Amniotic stem cell (primary cell): ENCODE results near the gene UBE2QL1.

Source experiments
- DNase-seq: peaks from one replicate; lab custom pipeline; 2025; lab: John Stamatoyannopoulos, UW

UBE2QL1 gene

DNA sequence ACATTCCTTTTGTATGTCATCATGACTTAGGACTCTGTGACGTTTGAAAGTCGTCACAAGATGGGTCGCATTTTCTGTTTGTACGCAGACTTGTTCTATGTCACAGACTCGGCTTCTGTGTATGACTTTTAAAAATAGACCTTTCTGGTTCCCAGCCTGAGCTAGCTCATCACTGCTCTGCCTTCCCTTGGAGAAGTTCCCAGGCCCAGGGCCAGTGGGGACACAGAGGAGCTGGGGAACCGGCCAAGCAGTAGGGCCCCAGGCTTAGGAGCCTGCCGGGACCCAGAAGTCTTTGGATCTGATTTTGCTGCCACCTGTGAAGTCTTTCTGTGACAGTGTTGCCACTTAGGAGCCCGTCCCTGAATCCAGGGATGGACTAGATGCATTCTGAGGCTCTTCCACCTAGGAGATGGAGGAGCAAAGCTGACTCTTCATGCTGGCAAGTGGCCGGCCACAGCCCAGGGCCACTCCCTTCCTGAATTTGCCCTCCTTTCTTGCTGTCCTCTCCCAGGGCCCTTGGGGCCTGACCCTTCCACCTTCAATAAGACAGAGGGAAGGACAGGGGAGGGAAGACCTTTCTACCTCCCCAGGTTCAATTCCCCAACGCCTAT is 18.1 kb upstream of the UBE2QL1 start:
- DNase-seq = no peak

DNA sequence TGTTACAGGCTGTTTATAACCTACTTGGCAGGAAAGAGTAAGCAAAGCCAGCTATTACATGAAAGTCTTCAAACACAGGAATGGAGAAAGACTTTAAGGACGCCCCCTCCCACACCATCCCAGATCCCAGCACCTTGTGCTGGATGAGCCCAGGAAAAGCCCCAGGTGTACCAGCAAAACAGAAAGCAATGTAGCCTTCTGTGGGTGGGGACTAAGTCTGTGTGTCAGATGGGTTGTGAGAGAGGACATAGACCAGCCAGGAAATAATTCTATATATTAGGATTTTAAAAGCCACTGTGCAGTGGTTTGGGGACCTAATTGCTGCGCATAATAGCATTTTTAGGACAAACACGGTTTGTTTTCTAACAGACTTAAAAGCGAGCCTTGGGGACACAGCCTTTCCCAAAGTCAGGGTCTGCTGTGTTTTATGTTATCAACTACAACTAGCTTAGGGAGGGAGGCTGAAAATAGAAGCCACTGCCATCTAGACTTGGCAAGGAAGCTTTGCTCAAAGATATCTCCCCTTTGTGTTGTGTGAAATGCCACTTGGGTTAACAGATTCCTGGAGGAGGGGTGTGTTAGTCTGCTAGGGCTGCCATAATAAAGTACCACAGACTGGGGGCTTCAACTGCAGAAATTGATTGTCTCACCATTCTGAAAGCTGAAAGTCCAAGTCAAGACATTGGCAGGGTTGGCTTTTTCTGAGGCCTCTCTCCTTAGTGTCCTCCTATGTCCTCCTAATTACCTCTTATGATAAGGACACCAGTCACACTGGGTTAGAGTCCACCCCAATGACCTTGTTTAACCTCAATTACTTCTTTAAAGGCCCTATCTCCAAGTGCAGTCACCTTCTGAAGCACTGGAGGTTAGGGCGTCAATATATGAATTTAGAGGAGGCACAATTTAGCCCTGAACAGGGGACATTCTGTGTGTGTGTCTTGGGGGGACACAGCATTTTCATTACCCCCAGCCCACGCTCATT is 17.2 kb upstream of the UBE2QL1 start:
- no peak for DNase-seq

DNA sequence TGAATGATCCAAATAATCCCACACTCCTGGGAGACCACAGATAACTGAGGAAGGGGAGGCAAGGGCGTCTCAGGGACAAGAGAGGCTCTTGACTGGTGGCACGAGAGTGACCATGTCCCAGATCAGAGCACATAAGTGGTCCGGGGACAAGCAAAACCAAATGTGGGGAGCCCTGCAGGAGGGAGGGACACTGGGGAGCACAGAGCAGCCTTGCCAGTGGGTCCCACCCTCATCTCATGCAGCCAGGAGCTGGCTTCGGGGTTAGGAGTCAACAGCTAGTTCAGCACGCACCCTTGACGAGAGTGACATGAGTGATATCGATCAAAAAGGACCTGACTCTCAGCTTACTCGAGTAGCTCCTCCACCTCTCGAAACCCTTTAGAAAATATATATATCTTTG is 16.5 kb upstream of the UBE2QL1 start:
- DNase-seq = no peak

DNA sequence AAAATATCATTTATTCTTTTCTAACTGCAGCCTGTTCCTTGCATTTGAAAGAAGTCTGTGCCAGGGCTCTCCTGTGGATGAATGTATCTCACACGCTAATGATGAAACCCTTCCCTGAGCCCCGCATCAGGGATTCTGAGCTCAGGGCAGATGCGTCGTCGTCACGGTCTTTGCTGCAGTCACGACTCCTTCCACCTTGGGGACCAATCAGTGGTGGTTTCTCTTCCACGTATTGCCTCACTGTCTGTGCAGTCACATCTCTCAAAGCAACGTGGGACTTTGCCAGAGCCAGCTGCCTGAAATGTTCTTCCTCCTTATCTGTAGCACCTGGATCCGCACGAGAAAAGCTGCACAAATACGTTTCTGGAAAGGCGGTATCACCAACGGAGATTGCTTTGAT is 13.9 kb upstream of the UBE2QL1 start:
- DNase-seq = no peak

DNA sequence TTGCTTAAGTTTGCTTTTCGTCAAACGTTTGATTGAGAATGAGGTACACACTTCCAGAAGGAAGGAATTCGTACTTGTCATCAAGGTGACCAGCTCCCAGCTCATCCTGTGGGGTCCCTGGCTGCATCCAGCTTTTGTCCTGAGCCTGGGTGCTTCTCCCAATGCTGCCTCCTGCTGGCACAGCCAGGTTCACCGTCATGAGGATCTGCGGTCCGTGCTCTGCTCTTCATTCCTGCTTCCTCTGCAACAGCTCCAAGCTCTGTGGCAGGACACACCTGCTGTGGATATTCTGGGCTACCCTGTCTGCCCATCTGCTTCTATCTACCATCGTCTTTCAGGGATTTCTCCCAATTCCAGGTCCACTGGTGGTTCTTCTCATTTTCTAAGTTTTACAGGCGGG is 13.3 kb upstream of the UBE2QL1 start:
- no peak for DNase-seq

DNA sequence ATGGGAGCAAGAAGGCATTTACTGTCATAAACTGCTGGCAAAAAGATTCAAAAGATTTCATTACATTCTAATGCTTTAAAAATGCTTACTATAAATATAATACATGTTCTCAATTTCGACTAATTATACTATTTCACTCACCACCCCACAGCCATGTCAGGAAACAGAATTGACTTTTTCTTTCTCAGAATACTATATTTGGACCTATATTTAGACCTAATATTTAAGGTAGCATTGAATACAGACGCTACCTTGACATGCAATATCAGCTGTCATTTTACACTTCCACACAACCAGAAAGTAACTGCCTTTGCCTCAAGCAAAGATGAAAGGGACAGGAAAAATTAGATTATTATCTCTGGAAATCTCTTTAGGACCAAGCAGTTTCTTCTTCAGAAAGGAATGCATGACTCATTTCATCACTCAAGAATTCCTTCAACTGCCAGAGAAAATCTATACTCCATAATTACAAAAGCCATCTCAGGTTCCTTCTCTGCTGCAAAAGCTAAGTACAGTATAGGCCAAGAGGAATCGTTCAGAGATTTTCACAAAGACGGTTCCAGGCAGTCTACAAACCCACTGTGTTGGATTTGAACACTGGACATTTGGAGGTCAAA is 11.8 kb upstream of the UBE2QL1 start:
- no peak for DNase-seq

DNA sequence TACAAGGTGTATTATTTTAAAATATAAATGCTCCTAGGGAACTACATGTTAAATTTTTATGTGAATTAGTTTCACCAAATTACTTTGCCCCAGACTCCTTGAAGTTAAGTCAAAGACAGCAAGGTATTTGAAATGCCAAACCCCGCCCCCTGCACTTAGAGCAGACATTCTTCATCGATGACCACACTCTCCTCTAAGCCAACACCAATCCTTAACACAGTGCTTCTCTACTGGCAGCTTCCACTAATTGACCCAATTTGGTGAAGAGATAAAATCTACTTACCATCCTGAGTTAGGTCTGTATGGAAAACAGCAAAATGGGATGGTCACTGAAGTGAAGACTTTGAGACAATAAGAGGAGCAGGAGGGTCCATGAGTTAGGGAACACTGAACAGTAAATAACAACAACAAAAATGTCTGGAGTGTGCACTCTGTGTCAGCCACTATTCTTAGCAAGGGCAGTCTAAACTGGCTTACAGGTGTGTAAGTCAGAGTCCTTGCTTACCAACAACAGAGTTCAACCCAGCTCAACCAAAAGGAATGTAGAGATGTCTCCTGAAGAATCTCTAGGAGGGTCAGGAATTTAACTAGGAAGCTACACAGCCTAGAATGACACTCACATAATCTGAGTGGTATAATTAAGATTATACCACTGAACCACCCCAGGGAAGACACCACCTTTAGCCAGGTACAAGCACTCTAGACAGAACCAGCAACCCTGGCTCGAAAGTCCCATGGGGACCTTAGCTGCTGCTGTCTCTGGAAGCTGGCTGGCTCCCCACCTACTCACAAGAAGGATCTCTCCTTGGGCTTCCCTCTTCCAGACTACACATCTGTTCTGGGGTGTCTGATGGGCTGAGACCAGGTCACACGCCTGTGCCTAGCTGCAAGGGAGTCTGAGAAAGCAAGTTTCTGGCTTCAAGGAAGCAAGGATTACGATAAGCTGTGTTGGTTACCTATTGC is 8.8 kb upstream of the UBE2QL1 start:
- no peak for DNase-seq

DNA sequence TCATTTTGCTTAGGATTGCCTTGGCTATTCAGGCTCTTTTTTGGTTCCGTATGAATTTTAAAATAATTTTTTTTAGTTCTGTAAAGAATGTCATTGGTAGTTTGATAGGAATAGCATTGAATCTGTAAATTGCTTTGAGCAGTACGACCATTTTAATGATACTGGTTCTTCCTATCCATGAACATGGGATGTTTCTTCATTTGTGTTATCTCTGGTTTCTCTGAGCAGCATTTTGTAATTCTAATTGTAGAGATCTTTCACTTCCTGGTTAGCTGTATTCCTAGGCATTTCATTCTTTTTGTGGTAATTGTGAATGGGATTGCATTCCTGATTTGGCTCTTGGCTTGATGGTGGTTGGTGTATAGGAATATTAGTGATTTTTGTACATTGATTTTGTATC is 6.3 kb upstream of the UBE2QL1 start:
- no peak for DNase-seq

DNA sequence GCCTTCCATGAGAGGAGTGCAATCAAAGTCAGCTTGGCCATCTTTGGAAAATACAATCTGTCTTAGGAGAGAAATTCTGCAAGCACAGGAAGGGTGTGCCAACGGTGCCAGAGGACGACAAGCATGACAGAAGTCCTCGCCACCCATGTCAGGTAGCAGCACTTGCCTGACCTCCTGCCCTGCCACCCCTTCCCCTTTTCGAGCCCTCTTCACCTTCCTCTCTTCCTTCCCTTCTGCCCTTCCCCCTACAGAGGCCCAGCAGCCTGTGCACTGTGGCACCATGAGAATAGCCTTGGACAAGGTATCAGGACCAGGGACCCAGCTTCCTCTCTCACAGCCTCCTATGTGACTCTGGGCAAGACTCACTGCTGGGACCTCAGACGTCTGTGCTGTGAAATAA is 5.3 kb upstream of the UBE2QL1 start:
- DNase-seq = no peak

DNA sequence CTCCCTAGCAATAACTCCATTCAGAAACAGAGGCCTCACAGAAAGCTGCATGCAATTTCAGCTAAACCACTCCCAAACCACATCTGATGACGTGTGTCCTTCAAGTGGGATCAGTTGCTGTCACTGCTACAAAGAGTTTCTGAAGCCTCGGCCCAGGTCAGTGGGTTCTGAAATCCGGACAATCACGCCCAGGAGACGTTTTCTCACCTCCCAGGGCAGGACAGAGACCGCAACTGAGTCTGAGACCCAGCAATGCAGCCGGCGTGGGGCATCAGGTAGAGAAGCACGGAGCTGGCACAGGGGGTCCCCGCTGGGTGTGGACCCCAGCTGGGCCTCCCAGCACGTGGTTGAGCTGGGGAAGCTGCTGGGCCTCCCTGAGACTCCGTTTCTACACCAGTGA is 2.6 kb upstream of the UBE2QL1 start:
- no peak for DNase-seq

DNA sequence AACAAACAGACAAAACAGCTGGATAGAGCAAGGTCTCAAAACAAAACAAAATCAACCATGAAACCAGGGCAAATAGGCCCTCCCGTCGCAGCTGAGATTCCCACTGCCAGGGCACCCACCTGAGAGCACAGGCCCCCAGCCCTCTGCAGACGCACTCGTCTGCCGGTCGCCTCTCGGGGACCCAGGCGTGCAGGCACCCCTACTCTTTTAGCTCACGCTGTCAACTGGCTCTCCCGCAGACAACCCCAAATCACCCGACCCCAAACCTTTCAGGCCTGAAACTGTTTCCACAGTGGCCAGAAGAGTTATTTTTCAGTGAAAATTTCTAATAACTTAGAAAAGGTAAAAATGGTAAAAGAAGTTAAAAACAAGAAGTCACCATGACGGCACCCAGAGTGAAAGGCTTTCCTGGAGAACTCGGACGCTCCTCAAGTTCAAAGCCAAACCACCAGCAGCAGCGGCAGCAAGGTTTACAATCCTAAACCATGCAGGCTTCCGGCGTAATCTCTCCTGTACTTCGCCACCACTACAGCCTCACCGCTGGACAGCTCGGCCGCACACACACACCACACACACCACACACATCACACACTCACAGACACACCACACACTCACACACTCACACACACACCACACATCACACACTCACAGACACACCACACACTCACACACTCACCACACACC is 1.9 kb upstream of the UBE2QL1 start:
- DNase-seq = no peak

DNA sequence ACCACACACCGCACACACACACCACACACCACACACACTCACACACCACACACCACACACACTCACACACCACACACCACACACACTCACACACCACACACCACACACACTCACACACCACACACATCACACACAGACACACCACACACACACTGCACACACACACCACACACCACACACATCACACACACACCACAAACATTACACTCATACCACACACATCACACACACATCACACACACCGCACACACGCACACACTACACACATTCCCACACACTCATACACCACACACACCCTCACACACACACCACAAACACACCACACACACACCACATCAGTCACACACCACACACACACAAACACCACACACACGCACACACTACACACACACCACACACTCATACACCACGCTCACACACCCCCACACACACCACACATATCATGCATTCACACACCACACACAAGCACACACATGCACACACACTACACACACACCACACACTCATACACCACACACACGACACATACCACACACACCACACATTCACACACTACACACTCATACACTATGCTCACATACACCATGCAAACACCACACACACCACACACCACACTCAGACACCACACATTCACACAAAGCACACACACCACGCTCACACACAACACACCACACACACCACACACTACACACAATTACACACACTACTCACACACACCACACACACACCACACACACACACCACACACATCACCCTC is 1.1 kb upstream of the UBE2QL1 start:
- DNase-seq = no peak

DNA sequence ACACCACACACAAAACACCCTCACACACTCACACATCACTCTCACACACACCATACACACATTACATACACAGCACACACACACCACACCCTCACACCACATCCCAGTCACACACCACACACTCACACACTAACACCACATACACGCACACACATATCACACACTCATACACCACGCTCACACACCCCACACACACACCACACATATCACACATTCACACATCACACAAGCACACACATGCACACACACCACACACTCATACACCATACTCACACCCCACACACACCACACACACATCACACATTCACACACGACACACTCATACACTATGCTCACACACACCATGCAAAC is 543 bp upstream of the UBE2QL1 start:
- no peak for DNase-seq

DNA sequence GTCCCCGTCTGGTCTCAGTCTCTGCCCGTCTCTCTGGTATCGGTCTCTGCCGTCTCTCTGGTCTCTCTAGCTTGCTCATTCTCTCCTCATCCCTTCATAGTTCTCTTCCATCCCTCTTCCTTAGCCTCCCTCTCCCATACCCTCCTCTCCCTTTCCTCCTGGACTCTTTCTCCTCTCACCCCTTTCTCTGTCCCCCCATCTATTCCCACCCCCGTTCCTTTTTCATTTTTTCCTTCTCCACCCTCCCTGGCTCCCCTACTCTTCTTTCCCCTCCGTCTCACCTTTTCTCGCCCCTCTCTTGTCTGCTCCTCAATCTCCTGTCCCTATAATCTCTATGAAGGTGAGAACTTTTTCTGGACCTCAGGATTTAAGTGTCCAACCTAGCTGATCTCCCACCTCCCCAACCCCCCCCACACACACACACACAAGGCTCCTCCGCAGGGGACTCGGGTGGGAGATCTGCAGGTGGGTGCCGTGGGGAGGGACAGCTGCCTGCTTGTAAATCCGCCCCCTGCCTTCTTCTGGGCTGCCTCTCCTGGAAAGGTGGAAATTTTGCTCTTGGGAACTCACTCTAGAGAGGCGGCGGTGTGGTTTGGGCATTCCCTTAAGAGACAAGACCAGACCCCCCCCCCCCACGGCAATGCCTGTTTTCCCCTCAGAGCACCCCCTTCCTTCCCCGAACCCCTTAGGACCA is 953 bp downstream of the UBE2QL1 start:
- no peak for DNase-seq

DNA sequence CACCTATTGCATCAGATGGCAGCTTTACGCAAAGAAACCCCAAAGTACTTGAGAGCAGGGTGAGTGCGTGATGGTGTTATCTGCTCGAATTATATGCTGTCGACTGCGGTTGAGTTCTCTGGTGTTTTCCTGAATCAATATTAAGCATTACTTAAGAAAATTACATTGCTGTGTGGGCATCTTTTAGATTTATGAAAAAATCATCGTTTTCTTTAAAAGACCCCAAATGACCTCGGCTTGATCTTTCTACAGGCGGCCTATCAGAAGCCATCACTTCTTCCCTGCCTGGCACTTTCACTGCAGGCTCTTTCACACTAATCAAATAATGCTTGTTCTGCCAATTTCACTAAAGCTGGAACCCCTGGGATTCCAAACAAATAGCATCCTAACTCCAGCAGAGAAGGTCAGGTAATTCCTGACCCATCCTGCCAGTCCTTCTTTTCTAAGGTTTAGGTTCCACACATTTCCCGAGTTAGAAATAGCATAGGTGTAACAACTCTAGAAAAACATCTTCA is 1.7 kb downstream of the UBE2QL1 start:
- DNase-seq = no peak

DNA sequence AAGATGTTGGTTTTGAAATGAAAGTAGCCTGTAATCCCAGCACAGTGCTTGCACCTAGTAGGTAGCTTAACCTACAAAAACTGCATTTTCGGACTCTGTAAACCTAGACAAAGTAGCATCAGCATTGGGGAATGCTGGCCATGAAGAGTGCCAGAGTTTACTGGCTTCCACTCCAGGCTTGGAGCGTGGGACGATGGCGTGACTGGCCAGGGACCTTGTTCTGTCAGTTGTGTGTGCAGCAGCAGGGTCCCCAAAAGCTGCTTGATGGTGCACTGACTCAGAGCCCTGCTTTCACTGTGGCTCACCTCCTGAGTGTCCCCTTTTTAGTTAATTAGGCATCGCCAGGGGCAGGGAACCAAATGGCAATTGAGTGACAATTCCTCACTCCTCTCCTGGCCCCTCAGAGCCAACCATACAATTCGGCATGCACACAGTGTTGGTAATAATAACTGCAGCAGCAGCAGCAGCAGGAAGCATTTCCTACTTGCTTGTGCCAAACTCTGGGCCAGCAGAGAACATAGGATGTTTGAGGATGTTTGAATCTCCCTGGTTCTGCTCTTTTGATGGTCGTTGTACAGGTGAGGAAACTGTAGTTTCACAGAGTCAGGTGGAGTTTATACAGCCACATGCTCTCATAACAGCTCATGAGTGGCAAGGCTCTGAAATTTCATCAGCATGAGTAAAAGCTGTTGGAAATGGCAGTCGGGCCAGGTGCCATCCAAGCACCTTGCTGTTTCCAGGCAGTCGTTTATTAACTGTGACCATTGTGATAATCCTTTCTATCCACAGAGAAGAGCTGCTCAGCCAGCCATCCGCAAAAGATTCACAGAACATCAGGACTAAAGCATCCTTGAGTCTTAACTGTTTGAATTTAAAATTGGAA is 4.2 kb downstream of the UBE2QL1 start:
- DNase-seq = no peak

DNA sequence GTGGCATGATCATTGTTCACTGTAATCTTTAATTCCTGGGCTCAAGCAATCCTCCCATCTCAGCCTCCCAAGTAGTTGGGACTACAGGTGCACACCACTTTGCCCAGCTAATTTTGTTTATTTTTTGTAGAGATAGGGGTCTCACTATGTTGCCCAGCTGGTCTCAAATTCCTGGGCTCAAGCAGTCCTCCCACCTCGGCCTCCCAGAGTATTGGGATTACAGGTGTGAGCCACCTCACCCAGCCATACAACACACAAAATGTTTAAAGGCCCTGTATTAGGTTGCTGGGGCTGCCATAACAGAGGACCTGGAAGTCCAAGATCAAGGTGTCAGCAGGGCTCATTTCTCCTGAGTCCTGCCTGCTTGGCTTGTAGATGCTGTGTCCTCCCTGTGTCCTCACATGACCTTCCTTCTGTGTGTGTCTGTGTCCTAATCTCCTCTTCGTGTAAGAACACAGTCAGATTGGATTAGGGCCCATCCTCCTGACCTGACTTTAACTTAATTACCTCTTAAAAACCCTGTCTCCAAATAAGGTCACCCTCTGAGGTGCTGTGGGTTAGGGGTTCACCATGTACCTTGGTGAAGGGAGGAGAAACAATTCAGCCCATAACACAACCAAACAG is 5.4 kb downstream of the UBE2QL1 start:
- no peak for DNase-seq

DNA sequence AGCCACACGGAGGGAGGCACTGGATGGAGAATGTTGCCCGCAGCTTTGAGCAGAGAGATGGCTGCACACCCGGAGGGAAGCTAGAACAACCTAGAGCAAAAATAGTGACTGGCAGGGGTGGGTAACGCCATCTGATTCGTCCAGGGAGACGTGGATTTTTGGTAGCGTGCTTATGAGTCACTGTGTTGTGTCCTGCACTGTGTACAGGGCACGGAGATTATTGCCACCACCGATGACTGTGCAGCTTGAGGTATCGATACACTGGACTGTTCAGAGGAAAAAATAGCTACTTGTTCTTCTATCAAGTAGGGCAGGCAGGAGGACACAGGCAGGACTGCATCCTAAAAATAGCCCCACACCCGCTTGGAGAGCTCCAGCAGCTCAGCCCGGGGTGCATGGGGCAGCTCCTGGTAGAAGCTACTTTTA is 6.0 kb downstream of the UBE2QL1 start:
- no peak for DNase-seq
